Dedifferentiated amniotic fluid mesenchymal stem cell (primary cell): ENCODE measurements around the gene RAX2.
"Not testable (repeated sequence)": the region's sequence is repeated elsewhere in the genome, so short reads cannot be mapped to it uniquely, and the experiment has no call there.

Experiments
- DNase-seq: peaks from one replicate; pipeline ENCODE4 v3.0.0-alpha.2; 2016; ENCODE audit errors: extremely low spot score

Gene RAX2

GRCh38 chr19:3760871-3761361 is 11.1 kb downstream of the RAX2 start:
- DNase-seq = no peak

- DNase-seq = no peak
Observed at GRCh38 chr19:3759482-3760254, 12.4 kb downstream of the RAX2 start.

GRCh38 chr19:3758297-3758696 is 13.7 kb downstream of the RAX2 start:
- DNase-seq = not testable (repeated sequence)

GRCh38 chr19:3757705-3758104 is 14.3 kb downstream of the RAX2 start:
- DNase-seq = not testable (repeated sequence)

GRCh38 chr19:3753631-3754410 is 18.2 kb downstream of the RAX2 start:
- DNase-seq = no peak

GRCh38 chr19:3752492-3752891 is 19.5 kb downstream of the RAX2 start:
- DNase-seq = no peak

- no peak for DNase-seq
Observed at GRCh38 chr19:3751236-3751635, 20.8 kb downstream of the RAX2 start.

GRCh38 chr19:3750211-3750610 is 21.8 kb downstream of the RAX2 start:
- DNase-seq = no peak

- DNase-seq = no peak
Observed at GRCh38 chr19:3748965-3749364, 23.1 kb downstream of the RAX2 start.

- no peak for DNase-seq
Observed at GRCh38 chr19:3746371-3747056, 25.5 kb downstream of the RAX2 start.

GRCh38 chr19:3745363-3746045 is 26.5 kb downstream of the RAX2 start:
- no peak for DNase-seq

GRCh38 chr19:3743486-3743885 is 28.5 kb downstream of the RAX2 start:
- no peak for DNase-seq

- no peak for DNase-seq
Observed at GRCh38 chr19:3740431-3740830, 31.6 kb downstream of the RAX2 start.

GRCh38 chr19:3738477-3739220 is 33.4 kb downstream of the RAX2 start:
- no peak for DNase-seq

GRCh38 chr19:3737487-3738205 is 34.4 kb downstream of the RAX2 start:
- no peak for DNase-seq

- DNase-seq = no peak
Observed at GRCh38 chr19:3736106-3736724, 35.8 kb downstream of the RAX2 start.

- DNase-seq = no peak
Observed at GRCh38 chr19:3734310-3734600, 37.8 kb downstream of the RAX2 start.

GRCh38 chr19:3733549-3734309 is 38.3 kb downstream of the RAX2 start:
- no peak for DNase-seq

GRCh38 chr19:3732108-3732507 is 39.9 kb downstream of the RAX2 start:
- DNase-seq = no peak
